ENCODE results near the gene THAP4. TPM values are rescaled to one million over a fixed set of nuclear protein-coding genes. Genes with fewer than 3 reads are reported as not detected.

The THAP4 gene
- total RNA-seq, 1 donor from 2014 or later = 50.1 TPM

DNA sequence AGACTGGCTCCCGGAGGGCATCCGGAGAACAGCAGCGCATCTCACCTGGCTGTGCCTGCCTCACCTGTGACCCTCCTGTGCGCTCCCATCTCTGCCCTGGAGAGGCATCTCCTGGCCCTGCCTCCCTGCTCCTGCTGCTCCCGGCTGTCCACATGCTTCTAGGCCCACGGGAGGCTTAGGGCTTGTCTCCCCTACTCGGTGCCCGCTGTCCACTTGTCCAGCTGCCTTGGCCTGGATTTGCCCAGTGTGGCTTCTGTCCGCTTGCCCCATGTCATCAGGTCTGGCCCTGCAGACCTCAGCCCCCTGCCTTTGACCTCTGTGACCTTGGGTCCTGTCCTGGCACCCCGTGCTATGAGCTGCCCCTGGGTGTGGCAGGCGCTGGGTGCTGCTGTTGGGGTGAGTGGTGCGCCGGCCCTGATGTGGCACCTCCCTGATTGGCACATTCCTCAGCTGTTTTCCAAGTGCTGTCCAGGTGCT is 73.9 kb downstream of the THAP4 start:
- Mint-ChIP-seq H3K27me3 (ENCODE audit: low read depth) (peaks cover 3% of the 10 kb centered on the region), H3K36me3 (peaks cover 1% of the 10 kb centered on the region), H3K4me3 (no peak overlapping the region), H3K27ac (no peak overlapping the region), H3K9me3 (no peaks in the 10 kb centered on the region), H3K4me1 (peaks cover 44% of the 10 kb centered on the region)
- no peak for DNase-seq (ENCODE audit: low spot score in 2 of 2, unreplicated experiment in 2 of 2)
- TF ChIP-seq, protein P1, sequence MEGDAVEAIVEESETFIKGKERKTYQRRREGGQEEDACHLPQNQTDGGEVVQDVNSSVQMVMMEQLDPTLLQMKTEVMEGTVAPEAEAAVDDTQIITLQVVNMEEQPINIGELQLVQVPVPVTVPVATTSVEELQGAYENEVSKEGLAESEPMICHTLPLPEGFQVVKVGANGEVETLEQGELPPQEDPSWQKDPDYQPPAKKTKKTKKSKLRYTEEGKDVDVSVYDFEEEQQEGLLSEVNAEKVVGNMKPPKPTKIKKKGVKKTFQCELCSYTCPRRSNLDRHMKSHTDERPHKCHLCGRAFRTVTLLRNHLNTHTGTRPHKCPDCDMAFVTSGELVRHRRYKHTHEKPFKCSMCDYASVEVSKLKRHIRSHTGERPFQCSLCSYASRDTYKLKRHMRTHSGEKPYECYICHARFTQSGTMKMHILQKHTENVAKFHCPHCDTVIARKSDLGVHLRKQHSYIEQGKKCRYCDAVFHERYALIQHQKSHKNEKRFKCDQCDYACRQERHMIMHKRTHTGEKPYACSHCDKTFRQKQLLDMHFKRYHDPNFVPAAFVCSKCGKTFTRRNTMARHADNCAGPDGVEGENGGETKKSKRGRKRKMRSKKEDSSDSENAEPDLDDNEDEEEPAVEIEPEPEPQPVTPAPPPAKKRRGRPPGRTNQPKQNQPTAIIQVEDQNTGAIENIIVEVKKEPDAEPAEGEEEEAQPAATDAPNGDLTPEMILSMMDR (IDR thresholded peaks at IDR 0.05; ENCODE audit: unreplicated experiment) = no peak

DNA sequence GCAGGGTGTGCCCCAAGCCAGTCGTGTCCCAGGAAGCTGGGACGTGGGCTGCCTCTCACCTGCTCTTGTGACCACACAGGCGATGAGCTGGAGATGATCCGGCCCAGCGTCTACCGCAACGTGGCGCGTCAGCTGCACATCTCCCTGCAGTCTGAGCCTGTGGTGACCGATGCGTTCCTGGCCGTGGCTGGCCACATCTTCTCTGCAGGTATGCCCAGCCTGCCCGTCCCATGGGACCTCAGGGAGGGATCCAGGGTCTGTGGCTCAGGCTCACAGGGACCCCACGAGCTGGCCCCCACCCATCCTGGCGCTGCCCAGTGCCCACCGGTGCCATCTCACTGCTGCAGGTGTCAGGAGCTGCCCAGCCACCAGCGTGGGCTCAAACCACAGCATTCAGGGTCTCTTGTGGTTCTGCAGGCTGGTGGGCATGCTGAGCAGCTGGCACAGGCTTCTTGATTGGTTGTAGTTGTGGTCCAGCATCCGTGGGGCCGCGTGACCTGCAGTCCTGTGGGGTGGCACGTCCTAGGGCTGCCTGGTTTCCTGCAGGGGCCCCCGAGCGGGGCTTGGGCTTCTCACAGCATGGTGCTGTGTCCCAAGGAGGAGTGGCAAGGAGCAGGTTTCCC is 74.6 kb downstream of the THAP4 start:
- H3K27ac Mint-ChIP-seq = peak overlapping the region; percentile 84
- H3K9me3 Mint-ChIP-seq = peaks cover 4% of the 10 kb centered on the region
- peaks cover 2% of the 10 kb centered on the region for H3K36me3 Mint-ChIP-seq
- DNase-seq (ENCODE audit: low spot score in 2 of 2, unreplicated experiment in 2 of 2) = no peak
- peak overlapping the region; percentile 38 for H3K4me3 Mint-ChIP-seq
- peaks cover 7% of the 10 kb centered on the region for H3K27me3 Mint-ChIP-seq (ENCODE audit: low read depth)
- TF ChIP-seq, protein P1 (IDR thresholded peaks at IDR 0.05; ENCODE audit: unreplicated experiment) = no peak
- H3K4me1 Mint-ChIP-seq = peaks cover 46% of the 10 kb centered on the region

DNA sequence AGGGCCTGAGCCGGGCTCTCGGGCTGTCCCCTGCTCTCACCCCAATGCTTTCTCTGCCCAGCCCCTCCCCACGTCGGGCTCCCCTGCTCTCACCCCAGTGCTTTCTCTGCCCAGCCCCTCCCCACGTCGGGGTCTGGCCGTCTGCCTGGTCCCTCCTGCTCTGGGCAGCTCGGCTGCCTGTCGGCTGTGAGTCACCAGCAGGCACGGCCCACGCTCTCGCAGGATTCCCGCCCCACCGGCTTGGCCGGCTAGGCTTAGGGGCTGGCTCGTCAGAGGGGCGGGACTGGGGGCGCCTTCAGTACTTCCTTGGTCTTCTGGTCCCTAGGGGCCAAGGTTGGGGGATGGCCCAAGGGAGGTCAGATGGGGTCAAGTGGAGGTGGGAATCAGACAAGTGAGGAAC is 75.1 kb downstream of the THAP4 start:
- H3K27ac Mint-ChIP-seq = peak overlapping the region; percentile 84
- peak in 1 of 2 experiments; percentile 73 for DNase-seq (ENCODE audit: low spot score in 2 of 2, unreplicated experiment in 2 of 2)
- peak overlapping the region; percentile 38 for H3K4me3 Mint-ChIP-seq
- H3K4me1 Mint-ChIP-seq = peaks cover 46% of the 10 kb centered on the region
- H3K36me3 Mint-ChIP-seq = peaks cover 4% of the 10 kb centered on the region
- H3K27me3 Mint-ChIP-seq (ENCODE audit: low read depth) = peaks cover 7% of the 10 kb centered on the region
- TF ChIP-seq, protein P1 (IDR thresholded peaks at IDR 0.05; ENCODE audit: unreplicated experiment) = no peak
- peaks cover 6% of the 10 kb centered on the region for H3K9me3 Mint-ChIP-seq

DNA sequence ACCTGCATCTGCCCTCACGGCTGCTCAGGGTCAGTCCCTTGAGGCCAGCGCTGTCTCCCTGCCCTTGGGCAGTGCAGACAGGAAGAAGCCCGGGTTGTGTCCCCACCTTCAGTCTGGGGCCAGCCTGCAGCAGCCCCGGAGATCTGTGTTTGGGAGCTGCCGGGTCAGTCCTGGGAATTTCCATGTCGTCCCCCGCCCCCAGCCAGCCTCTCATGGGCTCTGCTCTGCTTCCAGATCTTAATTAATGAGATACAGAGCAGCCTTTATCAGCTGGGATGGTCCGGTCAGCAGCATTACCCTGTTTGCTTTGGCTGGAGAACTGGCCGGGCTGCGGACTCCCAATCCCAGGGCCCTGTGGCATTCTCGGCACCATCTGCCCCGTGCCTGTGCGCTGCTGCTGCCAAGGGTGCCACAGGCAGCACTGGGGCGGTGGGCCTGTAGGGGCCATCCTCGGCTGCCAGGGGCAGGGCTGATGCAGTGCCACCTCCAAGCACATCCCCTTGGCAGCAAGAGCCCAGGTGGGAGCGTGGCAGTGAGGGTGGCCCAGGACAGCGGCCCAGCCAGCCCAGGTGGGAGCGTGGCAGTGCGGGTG is 76.0 kb downstream of the THAP4 start:
- Mint-ChIP-seq H3K4me3 (peak overlapping the region; percentile 69), H3K9me3 (peaks cover 10% of the 10 kb centered on the region), H3K27me3 (ENCODE audit: low read depth) (peaks cover 7% of the 10 kb centered on the region), H3K27ac (no peak overlapping the region), H3K36me3 (peaks cover 7% of the 10 kb centered on the region), H3K4me1 (peaks cover 46% of the 10 kb centered on the region)
- TF ChIP-seq, protein P1 (IDR thresholded peaks at IDR 0.05; ENCODE audit: unreplicated experiment) = no peak
- no peak for DNase-seq (ENCODE audit: low spot score in 2 of 2, unreplicated experiment in 2 of 2)

DNA sequence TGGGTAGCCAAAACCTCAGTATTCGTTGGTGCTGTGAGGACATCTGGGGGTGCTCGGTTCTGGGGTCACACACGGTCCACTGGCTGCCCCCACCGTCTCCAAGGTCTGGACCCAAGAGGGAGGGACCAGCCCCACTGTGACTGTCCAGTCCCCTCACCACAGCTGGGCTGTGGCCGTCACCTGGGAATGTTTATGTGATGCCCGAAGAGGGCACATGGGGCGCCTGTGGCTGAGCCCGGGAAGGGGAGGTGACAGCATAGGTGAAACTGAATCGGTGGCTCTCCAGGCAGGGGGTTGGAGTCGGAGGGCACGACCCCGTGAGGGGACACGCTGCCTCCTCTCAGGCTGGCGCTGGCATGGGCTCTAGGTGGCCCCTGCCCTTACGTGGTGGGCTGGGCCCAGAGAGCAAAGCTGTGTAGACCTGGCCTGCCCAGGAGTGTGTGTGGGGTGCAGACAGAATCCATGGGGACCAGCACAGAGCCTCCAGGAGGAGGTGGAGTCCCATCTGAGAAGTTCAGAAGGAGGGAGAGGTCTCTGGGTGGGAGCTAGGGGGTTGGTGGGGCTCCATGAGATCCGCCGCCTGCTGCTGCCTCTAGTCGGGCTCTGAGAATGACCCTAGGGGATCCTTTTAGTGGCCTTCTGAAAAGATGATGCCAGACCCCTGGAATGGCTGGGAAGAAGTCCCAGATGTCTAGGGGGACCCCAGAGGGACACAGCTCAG is 76.6 kb downstream of the THAP4 start:
- peaks cover 7% of the 10 kb centered on the region for H3K36me3 Mint-ChIP-seq
- H3K9me3 Mint-ChIP-seq = peaks cover 10% of the 10 kb centered on the region
- TF ChIP-seq, protein P1 (IDR thresholded peaks at IDR 0.05; ENCODE audit: unreplicated experiment) = no peak
- peak overlapping the region; percentile 67 for H3K27ac Mint-ChIP-seq
- H3K27me3 Mint-ChIP-seq (ENCODE audit: low read depth) = peaks cover 7% of the 10 kb centered on the region
- no peak for DNase-seq (ENCODE audit: low spot score in 2 of 2, unreplicated experiment in 2 of 2)
- peak overlapping the region; percentile 69 for H3K4me3 Mint-ChIP-seq
- peaks cover 42% of the 10 kb centered on the region for H3K4me1 Mint-ChIP-seq
